Pancreas (tissue), 10 donors: Measurements from ENCODE around the gene FAM181A. TPM values are rescaled to one million over a fixed set of nuclear protein-coding genes. Genes with fewer than 3 reads are reported as not detected.
A peak's percentile ranks its signal among the peaks of the same experiment; 100 is the strongest.

Experiments
- ATAC-seq, 4 donors: fragments of 200-7000 bp; cut with Tn5 transposase; one replicate each; pipeline versions ENCODE4 v1.8.0 to v1.9.1; 2020; ENCODE audit warnings: mild to moderate bottlenecking in 4 of 4, moderate library complexity in 4 of 4
- DNase-seq, 6 donors: peaks; one replicate each; pipeline ENCODE4 v3.0.0-alpha.2; 2020
- FAIRE-seq: peaks from 2 replicates; lab custom pipeline; 2012; peaks lifted over from hg19 to GRCh38; lab: Jason Lieb, UNC
- H3K27ac ChIP-seq, 4 donors: fragments of 200-600 bp; sonication (generic); 1 replicate in 3 of 4; 2 replicates in 1 of 4; pipeline versions ENCODE4 v1.5.0 to v1.8.0; 2020
- H3K27me3 ChIP-seq, 4 donors: fragments of 200-600 bp; one replicate each; pipeline ENCODE4 v1.8.0; 2021
- H3K36me3 ChIP-seq, 3 donors: fragments of 200-600 bp; sonication (generic) in 1 of 3; one replicate each; pipeline versions ENCODE4 v1.5.0 to v1.8.0; 2020 to 2021
- H3K4me1 ChIP-seq, 3 donors: fragments of 200-600 bp; one replicate each; pipeline ENCODE4 v1.8.0; 2021
- H3K4me3 ChIP-seq, 4 donors: fragments of 200-600 bp; sonication (generic) in 2 of 4; one replicate each; pipeline versions ENCODE4 v1.5.0 to v1.8.0; 2020 to 2021
- H3K9me3 ChIP-seq, 4 donors: fragments of 200-600 bp; one replicate each; pipeline ENCODE4 v1.8.0; 2021
- WGBS, 2 donors: extraction: QIAGEN DNeasy Blood & Tissue Kit; methylation state at CpG; one replicate each; pipeline ENCODE4 v1.1.7; 2013; 5-methylcytosine and 5-hydroxymethylcytosine counted together
- intact Hi-C, 3 donors: fragments of 100-400 bp; cut with DNase I; formaldehyde crosslinking; loops; one replicate each; pipeline versions ENCODE4 v1.11.1 to v1.14.2; 2022
- polyA plus RNA-seq, 2 donors: library from polyadenylated mRNA; stranded (reverse); fragments of 200-250 nt; gene quantifications; one replicate each; pipeline ENCODE4 v1.2.3, GENCODE V29; 2013
- total RNA-seq, 6 donors: library from RNA; stranded (reverse); fragmentation: NEBNext Ultra II Directional in 4 of 6; extraction: Animal tissue kit (Norgen Biotek cat#: 25700) in 4 of 6; gene quantifications; one replicate each; pipeline versions ENCODE4 v1.2.1 to v1.2.4, GENCODE V29; 2021 to 2023
- TF ChIP-seq, protein P1 (sequence below), 4 donors: fragments of 200-600 bp; sonication (generic) in 3 of 4; IDR thresholded peaks; one replicate each; pipeline versions ENCODE4 v1.5.0 to v1.8.0; 2021; ENCODE audit warnings: antibody characterized with exemption in 4 of 4
- donor health status: healthy with polysubstance abuse.
- donor health status: DM: no; HTN: no; CAD: no; lungs with moderate emphysema.
- donor health status: DM: no; HTN: no; CAD: no.
- donor health status: control.
- donor health status: control.
- donor health status: Bipolar disorder and iron deficiency.
- donor health status: DM: yes; HTN: yes; CAD: no.
- donor health status: DM: no; HTN: no; CAD: no.
- donor health status: DM: no; HTN: no; CAD: no.
- donor health status: DM: yes; HTN: yes; CAD: no.

Gene FAM181A
- total and polyA plus RNA-seq, 8 donors = not detected

DNA sequence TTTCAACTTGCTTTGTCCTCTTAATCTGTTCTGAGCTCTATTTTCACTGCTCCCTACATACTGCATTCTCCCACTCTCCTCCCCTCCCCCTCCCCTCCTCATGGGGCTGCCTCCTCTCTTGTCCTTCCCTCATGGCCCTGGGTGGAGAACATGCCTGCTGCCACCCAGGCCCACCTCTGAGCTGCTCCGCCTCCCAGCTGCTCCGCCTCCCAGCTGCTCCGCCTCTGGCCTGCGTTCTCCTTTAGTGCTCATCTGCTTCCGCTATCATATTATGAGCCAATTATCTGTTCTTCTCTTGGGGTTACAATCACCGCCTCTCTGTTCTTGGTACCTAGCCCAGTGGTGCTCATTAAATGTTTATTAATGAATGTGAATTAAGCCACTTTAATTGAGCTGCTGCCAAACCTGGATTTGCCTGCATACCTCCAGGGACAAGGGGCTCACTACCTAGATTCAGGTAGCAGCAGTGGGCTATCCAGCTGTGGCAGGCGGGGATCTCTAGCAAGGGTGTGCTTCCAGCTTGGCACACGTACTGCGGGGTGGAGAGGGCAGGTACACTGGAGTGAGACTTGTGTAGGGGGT, 32.0 kb upstream of the FAM181A start:
- Histone ChIP-seq H3K9me3 (no peaks in the 10 kb centered on the region), H3K4me3 (no peak overlapping the region), H3K27ac (no peak overlapping the region), H3K4me1 (no peaks in the 10 kb centered on the region), H3K36me3 (no peaks in the 10 kb centered on the region), H3K27me3 (no peaks in the 10 kb centered on the region)
- no peak for ATAC-seq
- intact Hi-C loops = no loop called here
- 87 to 91% methylated on average over 9 of the region's 9 CpGs for WGBS, 2 donors
- no peak for FAIRE-seq
- TF ChIP-seq, protein P1, sequence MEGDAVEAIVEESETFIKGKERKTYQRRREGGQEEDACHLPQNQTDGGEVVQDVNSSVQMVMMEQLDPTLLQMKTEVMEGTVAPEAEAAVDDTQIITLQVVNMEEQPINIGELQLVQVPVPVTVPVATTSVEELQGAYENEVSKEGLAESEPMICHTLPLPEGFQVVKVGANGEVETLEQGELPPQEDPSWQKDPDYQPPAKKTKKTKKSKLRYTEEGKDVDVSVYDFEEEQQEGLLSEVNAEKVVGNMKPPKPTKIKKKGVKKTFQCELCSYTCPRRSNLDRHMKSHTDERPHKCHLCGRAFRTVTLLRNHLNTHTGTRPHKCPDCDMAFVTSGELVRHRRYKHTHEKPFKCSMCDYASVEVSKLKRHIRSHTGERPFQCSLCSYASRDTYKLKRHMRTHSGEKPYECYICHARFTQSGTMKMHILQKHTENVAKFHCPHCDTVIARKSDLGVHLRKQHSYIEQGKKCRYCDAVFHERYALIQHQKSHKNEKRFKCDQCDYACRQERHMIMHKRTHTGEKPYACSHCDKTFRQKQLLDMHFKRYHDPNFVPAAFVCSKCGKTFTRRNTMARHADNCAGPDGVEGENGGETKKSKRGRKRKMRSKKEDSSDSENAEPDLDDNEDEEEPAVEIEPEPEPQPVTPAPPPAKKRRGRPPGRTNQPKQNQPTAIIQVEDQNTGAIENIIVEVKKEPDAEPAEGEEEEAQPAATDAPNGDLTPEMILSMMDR (IDR thresholded peaks at IDR 0.05) = no peak
- peak in 1 of 6 donors; percentile 24 for DNase-seq

DNA sequence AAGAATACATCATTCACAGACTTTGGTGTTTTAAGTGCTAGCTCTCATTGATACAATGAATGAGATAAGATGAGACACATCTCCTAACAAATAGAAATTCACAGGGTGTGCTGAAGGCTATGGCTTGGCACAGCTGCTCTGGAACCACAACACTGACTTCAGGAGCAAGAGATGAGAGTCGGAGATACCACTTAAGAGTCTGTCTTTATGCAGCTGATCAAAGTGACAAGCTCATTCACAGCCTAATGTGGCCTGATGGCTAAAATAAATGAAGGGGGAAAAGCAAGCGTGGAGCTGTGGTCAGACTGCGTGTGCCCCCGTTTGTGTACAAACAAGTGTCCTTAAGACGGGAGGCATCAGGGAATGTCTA, 29.7 kb upstream of the FAM181A start:
- no peak for ATAC-seq
- TF ChIP-seq, protein P1 (IDR thresholded peaks at IDR 0.05) = no peak
- WGBS, 2 donors = 82% methylated on average over 5 of the region's 5 CpGs
- intact Hi-C loops = no loop called here
- no peak overlapping the region for H3K27ac ChIP-seq
- FAIRE-seq = no peak
- H3K27me3 ChIP-seq = no peaks in the 10 kb centered on the region
- no peaks in the 10 kb centered on the region for H3K36me3 ChIP-seq
- H3K9me3 ChIP-seq = no peaks in the 10 kb centered on the region
- DNase-seq = peak in 1 of 6 donors; percentile 2
- peaks cover 0 to 4% (median 0%) of the 10 kb centered on the region in 3 donors for H3K4me1 ChIP-seq
- H3K4me3 ChIP-seq = no peak overlapping the region

DNA sequence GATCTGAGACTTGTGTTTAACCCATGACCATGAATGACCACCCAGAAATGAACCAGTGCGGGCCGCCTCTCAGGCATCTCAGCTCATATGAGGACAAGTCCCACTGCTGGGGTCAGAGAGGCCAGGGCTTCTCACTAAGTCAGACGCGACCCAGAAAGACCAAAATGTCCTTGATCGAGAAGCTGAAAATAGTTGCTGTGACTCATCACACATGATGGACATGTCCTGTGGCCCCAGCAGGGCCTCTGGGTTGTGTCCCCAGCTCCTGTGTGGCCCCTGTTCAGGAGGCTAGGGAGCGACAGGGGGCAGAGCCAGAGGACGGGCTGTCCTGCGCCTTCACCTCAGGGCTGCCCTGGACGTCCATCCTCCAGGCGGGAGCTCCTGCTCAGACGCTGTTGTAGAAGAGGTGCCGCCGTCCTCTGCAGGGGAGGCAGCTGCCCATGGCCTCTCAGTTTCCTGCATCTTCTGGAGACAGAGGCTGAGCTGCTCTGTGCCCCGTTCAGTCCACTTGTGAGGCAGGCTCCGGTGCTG, 29.0 kb upstream of the FAM181A start:
- DNase-seq (peak in 1 of 6 donors; percentile 44), ATAC-seq (no peak), FAIRE-seq (no peak)
- no peaks in the 10 kb centered on the region for H3K36me3 ChIP-seq
- intact Hi-C loops = no loop called here
- H3K4me3 ChIP-seq = no peak overlapping the region
- H3K4me1 ChIP-seq = peaks cover 0 to 4% (median 0%) of the 10 kb centered on the region in 3 donors
- H3K9me3 ChIP-seq = no peaks in the 10 kb centered on the region
- TF ChIP-seq, protein P1 (IDR thresholded peaks at IDR 0.05) = no peak
- 83 to 86% methylated on average over 15 of the region's 15 CpGs for WGBS, 2 donors
- no peaks in the 10 kb centered on the region for H3K27me3 ChIP-seq
- H3K27ac ChIP-seq = no peak overlapping the region

DNA sequence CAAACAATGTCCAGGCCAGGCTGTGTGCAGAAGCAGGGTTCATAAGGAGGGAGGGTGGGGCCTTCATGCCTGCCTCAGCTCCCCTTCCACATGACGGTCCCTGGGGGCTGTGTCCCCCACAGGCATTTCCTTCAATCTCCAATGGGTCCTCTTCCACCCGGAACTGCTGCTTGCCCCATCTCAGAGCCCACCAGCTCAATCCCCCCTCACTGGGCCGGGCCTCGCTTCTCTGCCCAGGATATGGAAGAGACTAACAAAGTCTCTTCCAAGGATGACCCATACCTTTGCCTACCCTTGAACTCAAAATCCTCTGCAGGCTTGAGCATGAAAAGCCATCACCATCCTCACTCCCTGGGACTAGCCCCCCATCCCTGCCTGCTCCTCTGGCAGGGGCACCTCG, 28.4 kb upstream of the FAM181A start:
- 84 to 85% methylated on average over 5 of the region's 5 CpGs for whole genome bisulfite sequencing, 2 donors
- Histone ChIP-seq H3K4me3 (no peak overlapping the region), H3K4me1 (peaks cover 0 to 4% (median 0%) of the 10 kb centered on the region in 3 donors), H3K27me3 (no peaks in the 10 kb centered on the region), H3K36me3 (no peaks in the 10 kb centered on the region), H3K27ac (no peak overlapping the region), H3K9me3 (no peaks in the 10 kb centered on the region)
- peak in 1 of 6 donors; percentile 25 for DNase-seq
- intact Hi-C loops = no loop called here
- ATAC-seq = no peak
- FAIRE-seq = no peak
- TF ChIP-seq, protein P1 (IDR thresholded peaks at IDR 0.05) = no peak

DNA sequence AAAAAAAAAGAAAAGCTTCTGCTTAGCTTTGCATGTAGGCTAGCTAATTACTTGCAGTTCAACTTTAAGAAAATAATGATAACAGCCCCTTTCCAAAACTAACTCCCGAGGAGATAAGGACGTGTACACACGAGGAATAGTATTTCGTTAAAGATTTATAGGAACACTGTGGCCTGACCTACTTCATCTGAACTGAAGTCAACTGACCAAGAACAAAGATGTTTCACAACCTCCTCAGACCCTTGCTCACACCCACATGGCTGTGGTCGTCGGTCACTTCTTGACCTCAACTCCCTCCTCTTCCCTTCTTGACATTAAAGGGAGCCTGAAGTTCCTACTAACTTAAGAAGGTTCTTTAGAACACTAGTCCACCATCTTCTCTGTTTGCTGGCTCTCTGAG, 25.3 kb upstream of the FAM181A start:
- Histone ChIP-seq H3K27ac (no peak overlapping the region), H3K27me3 (no peaks in the 10 kb centered on the region), H3K9me3 (no peaks in the 10 kb centered on the region), H3K4me1 (peaks cover 0 to 4% (median 0%) of the 10 kb centered on the region in 3 donors), H3K36me3 (no peaks in the 10 kb centered on the region), H3K4me3 (no peak overlapping the region)
- intact Hi-C loops = no loop called here
- 9% methylated on average over 6 of the region's 6 CpGs for WGBS, 2 donors
- DNase-seq = peak in 1 of 6 donors; percentile 11
- TF ChIP-seq, protein P1 (IDR thresholded peaks at IDR 0.05) = no peak
- FAIRE-seq = no peak
- peak in 3 of 4 donors; percentile 60 to 78 (median 61) for ATAC-seq
